ENCODE measurements around the gene SIX3.

GRCh38 chr2:44957656-44958327, 16.3 kb downstream of the SIX3 start:
- TF ChIP-seq CTCF (conservative IDR thresholded peaks at IDR 0.05 in 1 of 2, IDR thresholded peaks at IDR 0.05 in 1 of 2; ENCODE audit: extremely low read depth in 1 of 2, insufficient read depth in 1 of 2, low read depth in 1 of 2, low read length in 2 of 2) (no peak), EZH2 (IDR thresholded peaks at IDR 0.05; ENCODE audit: borderline replicate concordance, low read length) (no peak)

Measured in mammary epithelial cell (primary cell).